HCT116 (cell line): ENCODE results near the gene CACNA1C. TPM values are rescaled to one million over a fixed set of nuclear protein-coding genes. Genes with fewer than 3 reads are reported as not detected.

Experiments used
- ATAC-seq: fragments of 200-7000 bp; cut with Tn5 transposase; 2 replicates; pipeline ENCODE4 v1.9.1; 2020; ENCODE audit warnings: mild to moderate bottlenecking, moderate library complexity
- BruUV-seq: library from RNA; stranded (reverse); fragments of 400-500 nt; replicated peaks from 2 replicates; lab custom pipeline; 2021; lab: Mats Ljungman, UMichigan
- CTCF ChIA-PET: fragments of 300-600 bp; sonication (Branson Sonifier 250); formaldehyde crosslinking; loops from one replicate; lab custom pipeline; 2021; ENCODE audit warnings: antibody characterized with exemption; lab: Charles Lee
- POLR2A ChIA-PET: fragments of 300-600, 350-600 bp; sonication (Branson Sonifier 250); formaldehyde crosslinking; loops from one replicate; lab custom pipeline; 2021; ENCODE audit warnings: antibody characterized with exemption; lab: Charles Lee
- RAD21 ChIA-PET, 2 experiments: fragments of 300-600 bp; sonication (Branson Sonifier 250); formaldehyde crosslinking; loops; one replicate each; lab custom pipeline; 2023; ENCODE audit warnings: low total read pairs in 2 of 2; ENCODE audit not compliant: uncharacterized antibody in 2 of 2, unreplicated experiment in 2 of 2, low non-redundant PET in 1 of 2; lab: Charles Lee
- DNase-seq: peaks from one replicate; pipeline ENCODE4 v3.0.0-alpha.2; 2010; ENCODE audit warnings: low read depth, low spot score
- H2AFZ ChIP-seq: fragments of 200-600 bp; shearing (Covaris generic), sonication (generic); 2 replicates; pipeline ENCODE4 v1.6.1; 2017; ENCODE audit warnings: low read depth, mixed run types, mixed read lengths, antibody characterized with exemption, low read length; ENCODE audit not compliant: poor library complexity, severe bottlenecking
- H3K27ac ChIP-seq: 2 replicates; pipeline ENCODE4 v1.5.1; 2012; ENCODE audit warnings: low read depth, low read length
- H3K27me3 ChIP-seq: fragments of 200-600 bp; sonication (generic); 2 replicates; pipeline ENCODE4 v1.6.1; 2016; ENCODE audit warnings: mixed run types, low read length, mixed read lengths; ENCODE audit not compliant: insufficient read depth
- H3K36me3 ChIP-seq, 2 experiments: fragments of 200-500 bp in 1 of 2; fragments of 200-600 bp in 1 of 2; sonication (Bioruptor generic) in 1 of 2; sonication (generic) in 1 of 2; 2 replicates each; pipeline versions ENCODE4 v1.5.1 to v1.6.1; 2014 to 2016; ENCODE audit warnings: low read length in 2 of 2, inconsistent platforms in 1 of 2, mixed read lengths in 1 of 2, mixed run types in 1 of 2; ENCODE audit not compliant: insufficient read depth in 2 of 2, control insufficient read depth in 1 of 2
- H3K4me1 ChIP-seq, 2 experiments: fragments of 200-600 bp in 1 of 2; sonication (generic) in 1 of 2; 2 replicates each; pipeline versions ENCODE4 v1.5.1 to v1.6.1; 2012 to 2017; ENCODE audit warnings: low read length in 2 of 2, inconsistent platforms in 1 of 2, mild to moderate bottlenecking in 1 of 2, mixed read lengths in 1 of 2, mixed run types in 1 of 2, moderate library complexity in 1 of 2; ENCODE audit not compliant: insufficient read depth in 2 of 2, control insufficient read depth in 1 of 2
- H3K4me2 ChIP-seq: fragments of 200-600 bp; sonication (generic); 2 replicates; pipeline ENCODE4 v1.6.1; 2017; ENCODE audit warnings: mixed run types, low read length, mixed read lengths
- H3K4me3 ChIP-seq, 2 experiments: fragments of 200-600 bp in 1 of 2; sonication (generic) in 1 of 2; replicated peaks in 1 of 2; 2 replicates each; pipeline ENCODE4 v1.5.1; 2011 to 2016; ENCODE audit warnings: low read length in 2 of 2, control low read depth in 1 of 2, low read depth in 1 of 2, mild to moderate bottlenecking in 1 of 2, mixed read lengths in 1 of 2, mixed run types in 1 of 2
- H3K79me2 ChIP-seq: fragments of 200-600 bp; sonication (generic); 2 replicates; pipeline ENCODE4 v1.6.1; 2017; ENCODE audit warnings: mild to moderate bottlenecking, mixed run types, low read length, moderate library complexity, mixed read lengths; ENCODE audit not compliant: insufficient read depth
- H3K9ac ChIP-seq: fragments of 200-600 bp; sonication (generic); 2 replicates; pipeline ENCODE4 v1.6.1; 2016; ENCODE audit warnings: low read length, mixed read lengths
- H3K9me2 ChIP-seq: fragments of 200-600 bp; sonication (generic), shearing (Covaris generic); 2 replicates; pipeline ENCODE4 v1.6.1; 2017; ENCODE audit warnings: mixed run types, mild to moderate bottlenecking, moderate library complexity; ENCODE audit not compliant: insufficient read depth
- H3K9me3 ChIP-seq, 2 experiments: fragments of 200-500 bp in 1 of 2; fragments of 200-600 bp in 1 of 2; sonication (Bioruptor generic) in 1 of 2; sonication (generic) in 1 of 2; 2 replicates each; pipeline ENCODE4 v1.6.1; 2014 to 2017; ENCODE audit warnings: low read length in 2 of 2, mixed read lengths in 2 of 2, inconsistent platforms in 1 of 2, low read depth in 1 of 2, mild to moderate bottlenecking in 1 of 2, mixed run types in 1 of 2, moderate library complexity in 1 of 2; ENCODE audit not compliant: control insufficient read depth in 1 of 2, insufficient read depth in 1 of 2
- H4K20me1 ChIP-seq: fragments of 200-600 bp; sonication (generic), shearing (Covaris generic); 2 replicates; pipeline ENCODE4 v1.6.1; 2017; ENCODE audit warnings: mixed run types, mild to moderate bottlenecking, moderate library complexity; ENCODE audit not compliant: insufficient read depth
- EGR1 ChIP-seq: IDR thresholded peaks from 2 replicates; pipeline ENCODE4 v1.6.1; 2012; ENCODE audit warnings: low read depth
- EZH2 ChIP-seq: fragments of 200-600 bp; sonication (generic); IDR thresholded peaks from 2 replicates; pipeline ENCODE4 v1.6.1; 2017; ENCODE audit warnings: antibody characterized with exemption, mixed run types
- JUND ChIP-seq: IDR thresholded peaks from 2 replicates; pipeline ENCODE4 v1.6.1; 2012
- POLR2AphosphoS5 ChIP-seq: IDR thresholded peaks from 2 replicates; pipeline ENCODE4 v1.6.1; 2011; ENCODE audit warnings: mild to moderate bottlenecking, low read depth, low read length, moderate library complexity
- SIN3A ChIP-seq: IDR thresholded peaks from 2 replicates; pipeline ENCODE4 v1.6.1; 2012; ENCODE audit warnings: low read depth
- SP1 ChIP-seq: IDR thresholded peaks from 2 replicates; pipeline ENCODE4 v1.6.1; 2012; ENCODE audit warnings: low read depth
- SRF ChIP-seq: IDR thresholded peaks from 2 replicates; pipeline ENCODE4 v1.6.1; 2012; ENCODE audit warnings: low read depth
- TCF7L2 ChIP-seq: IDR thresholded peaks from 2 replicates; pipeline ENCODE4 v1.7.0; 2011; ENCODE audit warnings: borderline replicate concordance, inconsistent platforms; ENCODE audit not compliant: insufficient read depth, insufficient read length; ENCODE audit errors: extremely low read depth
- YY1 ChIP-seq: IDR thresholded peaks from 2 replicates; pipeline ENCODE4 v1.6.1; 2011; ENCODE audit warnings: low read length, low read depth, moderate library complexity, mild to moderate bottlenecking; ENCODE audit not compliant: insufficient replicate concordance; ENCODE audit errors: extremely low read depth
- ZFX ChIP-seq: fragments of 450-650 bp; IDR thresholded peaks from 2 replicates; pipeline ENCODE4 v1.6.1; 2017
- ZNF274 ChIP-seq: fragments of 200-500 bp; sonication (Bioruptor generic); IDR thresholded peaks from 2 replicates; pipeline ENCODE4 v1.6.1; 2014; ENCODE audit warnings: mild to moderate bottlenecking, low read depth, low read length, inconsistent platforms
- intact Hi-C: fragments of 100-400 bp; cut with micrococcal nuclease; formaldehyde crosslinking; loops from 2 replicates; pipeline ENCODE4 v1.10.0; 2022
- total RNA-seq: library from RNA; stranded (reverse); gene quantifications from one replicate; pipeline ENCODE4 v1.2.1, GENCODE V29; 2021; ENCODE audit not compliant: unreplicated experiment
- TF ChIP-seq, protein P1 (sequence below): IDR thresholded peaks from 2 replicates; pipeline ENCODE4 v1.6.1; 2012
- TF ChIP-seq, protein P2 (sequence below): IDR thresholded peaks from 2 replicates; pipeline ENCODE4 v1.6.1; 2012

The CACNA1C gene
- total RNA-seq, 1 experiment from 2014 or later: 0.05 TPM

- no peaks in the 10 kb centered on the region for H3K9me2 ChIP-seq
- ChIA-PET RAD21 (no interaction called here), CTCF (no interaction called here), POLR2A (no interaction called here)
- no peak for DNase-seq
- H3K4me3 ChIP-seq: no peak overlapping the region
- H3K4me2 ChIP-seq: no peak overlapping the region
- peaks cover 0 to 4% of the 10 kb centered on the region in 2 experiments; a peak in 1 of 4 replicates for H3K4me1 ChIP-seq
- no peak for TF ChIP-seq SP1
- no peak for TF ChIP-seq EZH2
- no peak for TF ChIP-seq TCF7L2
- no peak for TF ChIP-seq EGR1
- intact Hi-C loops: no loop called here
- no peak overlapping the region for H3K27ac ChIP-seq
- no peaks in the 10 kb centered on the region for H3K79me2 ChIP-seq
- H3K9ac ChIP-seq: no peak overlapping the region
- no peak overlapping the region for H2AFZ ChIP-seq
- peaks cover 11% of the 10 kb centered on the region; the same call in 1 of the 2 replicates for H3K27me3 ChIP-seq
- no TSS peak for BruUV-seq
- ATAC-seq: no peak
- no peaks in the 10 kb centered on the region for H3K36me3 ChIP-seq
- no peaks in the 10 kb centered on the region for H3K9me3 ChIP-seq
- no peaks in the 10 kb centered on the region for H4K20me1 ChIP-seq
Measured at GRCh38 chr12:2221030-2221621, 168.3 kb downstream of the CACNA1C start.

DNA sequence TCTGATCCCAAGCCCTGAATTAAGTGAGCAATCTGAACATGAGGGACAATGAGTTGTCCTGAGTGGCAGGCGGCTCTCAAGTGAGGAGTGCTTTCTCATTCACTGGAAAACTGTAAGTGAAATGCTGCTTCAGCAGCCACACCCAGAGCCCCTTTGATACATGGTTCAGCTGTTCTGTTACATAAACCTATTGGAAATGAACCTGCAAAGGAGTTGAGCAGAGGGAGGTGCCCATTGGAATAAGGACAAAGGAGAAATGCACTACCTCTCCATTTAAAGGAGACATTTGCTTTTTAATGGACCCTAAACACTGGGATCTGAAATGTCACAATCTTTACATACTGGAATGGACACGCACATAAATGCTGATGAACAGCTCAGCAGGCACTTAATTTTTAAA, 169.9 kb downstream of the CACNA1C start:
- no peaks in the 10 kb centered on the region for H3K4me1 ChIP-seq
- no peak overlapping the region for H3K27ac ChIP-seq
- H3K4me3 ChIP-seq: no peak overlapping the region
- no peaks in the 10 kb centered on the region for H3K36me3 ChIP-seq
- no peaks in the 10 kb centered on the region for H3K9me3 ChIP-seq
- no peaks in the 10 kb centered on the region for H3K9me2 ChIP-seq
- DNase-seq (no peak), ATAC-seq (no peak)
- TF ChIP-seq EGR1 (no peak), YY1 (no peak), SIN3A (no peak), ZFX (no peak), POLR2AphosphoS5 (no peak), JUND (no peak), ZNF274 (no peak), SRF (no peak)
- TF ChIP-seq, protein P1, sequence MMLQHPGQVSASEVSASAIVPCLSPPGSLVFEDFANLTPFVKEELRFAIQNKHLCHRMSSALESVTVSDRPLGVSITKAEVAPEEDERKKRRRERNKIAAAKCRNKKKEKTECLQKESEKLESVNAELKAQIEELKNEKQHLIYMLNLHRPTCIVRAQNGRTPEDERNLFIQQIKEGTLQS: no peak
- TF ChIP-seq, protein P2, sequence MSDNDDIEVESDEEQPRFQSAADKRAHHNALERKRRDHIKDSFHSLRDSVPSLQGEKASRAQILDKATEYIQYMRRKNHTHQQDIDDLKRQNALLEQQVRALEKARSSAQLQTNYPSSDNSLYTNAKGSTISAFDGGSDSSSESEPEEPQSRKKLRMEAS: no peak
- H3K4me2 ChIP-seq: no peak overlapping the region
- H2AFZ ChIP-seq: no peak overlapping the region
- ChIA-PET POLR2A (no interaction called here), CTCF (no interaction called here), RAD21 (no interaction called here)
- BruUV-seq: no TSS peak
- intact Hi-C loops: no loop called here
- H3K79me2 ChIP-seq: no peaks in the 10 kb centered on the region
- H3K9ac ChIP-seq: no peak overlapping the region
- peaks cover 17% of the 10 kb centered on the region; the same call in 1 of the 2 replicates for H3K27me3 ChIP-seq
- H4K20me1 ChIP-seq: no peaks in the 10 kb centered on the region
